Loucy (cell line): ENCODE data around the gene NUFIP2.

Experiments
- CTCF ChIP-seq: fragments of 200-600 bp; sonication (generic); conservative IDR thresholded peaks from 2 replicates; pipeline ENCODE4 v1.5.1; 2014; ENCODE audit warnings: mild to moderate bottlenecking, antibody characterized with exemption, low read length
- EZH2phosphoT487 ChIP-seq: fragments of 200-600 bp; IDR thresholded peaks from 2 replicates; pipeline ENCODE4 v1.6.1; 2018; ENCODE audit warnings: antibody characterized with exemption, mild to moderate bottlenecking, moderate library complexity, borderline replicate concordance

GRCh38 chr17:29210879-29211278 is 83.1 kb downstream of the NUFIP2 start:
- TF ChIP-seq CTCF (no peak), EZH2phosphoT487 (no peak)
